ENCODE measurements around the gene CCM2. TPM values are rescaled to one million over a fixed set of nuclear protein-coding genes. Genes with fewer than 3 reads are reported as not detected.

The CCM2 gene
- total and polyA plus RNA-seq, 2 of the 8 experiments (the other 6 are each of a cell fraction or from before 2014, with no cell fraction given), result 31.6 to 41.2 TPM

- Histone ChIP-seq H3K4me1 (replicated peaks in 1 of 4; ENCODE audit: control insufficient read depth in 3 of 4, insufficient read depth in 4 of 4, low read length in 3 of 4) (peaks cover 0 to 7% (median 2%) of the 10 kb centered on the region in 4 experiments; a peak in 2 of 7 replicates), H3K18ac (ENCODE audit: extremely low read depth, low read length) (no peak overlapping the region), H4K20me1 (replicated peaks in 1 of 2; ENCODE audit: control insufficient read depth in 1 of 2, insufficient read depth in 2 of 2, low read length in 2 of 2) (peaks cover 0 to 3% of the 10 kb centered on the region in 2 experiments), H3K4me3 (ENCODE audit: extremely low read depth in 1 of 4, insufficient read depth in 2 of 4, low read depth in 3 of 4, low read length in 4 of 4) (no peak overlapping the region), H3K9ac (replicated peaks in 1 of 4; ENCODE audit: extremely low read depth in 1 of 4, low read depth in 3 of 4, low read length in 3 of 4) (no peak overlapping the region), H3K27ac (ENCODE audit: low read depth, low read length) (no peak overlapping the region), H2BK20ac (ENCODE audit: low read length) (no peak overlapping the region), H4K91ac (replicated peaks; ENCODE audit: insufficient read length, low read length) (no peak overlapping the region), H2BK5ac (ENCODE audit: low read depth, low read length) (no peak overlapping the region), H2AFZ (ENCODE audit: low read length) (no peak overlapping the region), H3K4ac (replicated peaks; ENCODE audit: insufficient read length, low read depth, low read length) (no peak overlapping the region), H2BK15ac (ENCODE audit: low read length) (no peak overlapping the region), H2AK5ac (ENCODE audit: low read depth, low read length) (no peak overlapping the region), H3K79me2 (ENCODE audit: control insufficient read depth in 1 of 2, insufficient read depth in 2 of 2, low read length in 2 of 2) (no peaks in the 10 kb centered on the region), H3K79me1 (ENCODE audit: low read depth, low read length) (no peaks in the 10 kb centered on the region), H3K4me2 (ENCODE audit: insufficient read depth in 1 of 2, low read depth in 2 of 2, low read length in 2 of 2) (no peak overlapping the region), H3K9me3 (ENCODE audit: insufficient read depth in 2 of 2, low read depth in 1 of 2, low read length in 1 of 2) (no peaks in the 10 kb centered on the region), H4K5ac (ENCODE audit: insufficient read length, low read depth, low read length) (no peak overlapping the region), H3K36me3 (ENCODE audit: control insufficient read depth in 2 of 4, insufficient read depth in 4 of 4, low read length in 3 of 4) (no peaks in the 10 kb centered on the region), H2BK12ac (ENCODE audit: low read depth, low read length) (no peak overlapping the region), H4K8ac (ENCODE audit: extremely low read depth, insufficient read depth, low read length) (no peak overlapping the region; the same call in 1 of the 2 replicates), H3K23me2 (ENCODE audit: low read depth, low read length) (peaks cover 2% of the 10 kb centered on the region; the same call in 1 of the 2 replicates), H3K27me3 (replicated peaks in 1 of 4; ENCODE audit: control insufficient read depth in 3 of 4, extremely low read depth in 1 of 4, insufficient read depth in 3 of 4, low read length in 3 of 4) (peaks cover 0 to 15% (median 10%) of the 10 kb centered on the region in 4 experiments; a peak in 5 of 7 replicates), H3K23ac (ENCODE audit: insufficient read length) (no peak overlapping the region), H2BK120ac (replicated peaks; ENCODE audit: low read depth, low read length) (no peak overlapping the region), H3K14ac (ENCODE audit: insufficient read length) (no peak overlapping the region), H3K56ac (replicated peaks; ENCODE audit: insufficient read length, low read depth, low read length) (no peak overlapping the region)
- 90% methylated on average over 14 of the region's 15 CpGs; no CpG with 5 or more reads in 1 of the 2 experiments for WGBS, 2 experiments (ENCODE audit: extremely low coverage in 1 of 2, insufficient coverage in 1 of 2, insufficient read length in 1 of 2, insufficient replicate concordance in 2 of 2, low coverage in 1 of 2, low lambda C conversion rate in 2 of 2, missing lambda C conversion rate in 1 of 2)
- ChIA-PET CTCF (ENCODE audit: partially characterized antibody) (interaction anchor here (0.9 to 1.5 kb wide), 8 partner anchors 13 to 121 kb away, joined by 3 to 5 read pairs (median 4); no protein-coding TSS in a partner anchor), POLR2A (ENCODE audit: partially characterized antibody) (interaction anchor here (1.5 kb wide), 1 partner anchor 19 kb away, joined by 5 read pairs; no protein-coding TSS in a partner anchor)
- no peak for DNase-seq (ENCODE audit: low read depth in 1 of 2, low spot score in 2 of 2)
- no peak for FAIRE-seq
- no peak for TF ChIP-seq SRF (IDR thresholded peaks at IDR 0.05; ENCODE audit: low read depth, low read length)
- no peak for TF ChIP-seq CHD1 (IDR thresholded peaks at IDR 0.05; ENCODE audit: low read depth, low read length)
- TF ChIP-seq NANOG (IDR thresholded peaks at IDR 0.05; ENCODE audit: insufficient read depth, low read depth, low read length, poor library complexity, severe bottlenecking), result no peak
- TF ChIP-seq SIX5 (IDR thresholded peaks at IDR 0.05; ENCODE audit: low read depth, low read length), result no peak
- TF ChIP-seq CEBPB (IDR thresholded peaks at IDR 0.05; ENCODE audit: low read depth, low read length), result no peak
- TF ChIP-seq EZH2 (IDR thresholded peaks at IDR 0.05; ENCODE audit: low read depth, low read length, severe bottlenecking), result no peak
- no peak for TF ChIP-seq ZNF274 (IDR thresholded peaks at IDR 0.05; ENCODE audit: borderline replicate concordance, extremely low read depth, low read length)
- no peak for TF ChIP-seq CTBP2 (IDR thresholded peaks at IDR 0.05; ENCODE audit: borderline replicate concordance, insufficient read depth, insufficient read length, low read length)
- no peak for TF ChIP-seq ASH2L (IDR thresholded peaks at IDR 0.05; ENCODE audit: low read length)
- no peak for TF ChIP-seq EP300 (IDR thresholded peaks at IDR 0.05; ENCODE audit: borderline replicate concordance in 1 of 2, low read depth in 2 of 2, low read length in 2 of 2)
- no peak for TF ChIP-seq TCF12 (IDR thresholded peaks at IDR 0.05; ENCODE audit: low read depth, low read length)
- no peak for TF ChIP-seq CBX5 (IDR thresholded peaks at IDR 0.05; ENCODE audit: low read depth, low read length)
Observed at GRCh38 chr7:45086331-45087065, 86.5 kb downstream of the CCM2 start.

Measured in H1 (cell line).